Measurements from ENCODE around the gene DENND1B.
"Not testable (repeated sequence)": the region's sequence is repeated elsewhere in the genome, so short reads cannot be mapped to it uniquely, and the experiment has no call there.

The DENND1B gene

DNA sequence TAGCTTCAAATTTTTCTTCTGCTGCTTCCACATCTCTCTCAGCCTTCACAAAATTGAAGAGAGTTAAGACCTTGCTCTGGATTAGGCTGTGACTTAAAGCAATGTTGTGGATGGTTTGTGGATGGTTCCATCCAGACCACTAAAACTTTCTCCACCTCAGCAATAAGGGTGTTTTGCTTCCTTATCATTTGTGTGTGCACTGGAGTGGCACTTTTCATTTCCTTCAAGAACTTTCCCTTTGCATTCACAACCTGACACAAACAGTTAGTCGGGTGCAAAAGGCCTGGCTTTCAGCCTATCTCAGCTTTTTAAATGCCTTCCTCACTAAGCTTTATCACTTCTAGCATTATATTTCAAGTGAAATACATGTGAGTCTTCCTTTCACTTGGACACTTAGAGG lies 30.3 kb downstream of the DENND1B start:
- no peak for DNase-seq (ENCODE audit: low read depth)

DNA sequence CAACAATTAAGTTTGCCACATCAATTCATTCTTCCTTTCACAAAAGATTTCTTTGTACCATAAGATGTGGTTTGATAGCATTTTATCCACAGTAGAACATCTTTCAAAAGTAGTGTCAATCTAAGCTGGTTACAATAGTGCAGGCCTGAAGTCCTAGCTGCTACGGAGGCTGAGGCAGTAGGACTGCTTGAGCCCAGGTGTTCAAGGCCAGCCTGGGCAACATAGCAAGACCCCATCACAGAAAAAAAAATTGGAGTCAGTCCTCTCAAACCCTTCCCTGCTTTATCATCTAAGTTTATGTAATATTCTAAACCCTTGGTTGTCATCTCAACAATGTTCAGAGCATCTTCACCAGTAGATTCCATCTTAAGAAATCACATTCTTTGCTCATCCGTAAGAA lies 31.7 kb downstream of the DENND1B start:
- no peak for DNase-seq (ENCODE audit: low read depth)

DNA sequence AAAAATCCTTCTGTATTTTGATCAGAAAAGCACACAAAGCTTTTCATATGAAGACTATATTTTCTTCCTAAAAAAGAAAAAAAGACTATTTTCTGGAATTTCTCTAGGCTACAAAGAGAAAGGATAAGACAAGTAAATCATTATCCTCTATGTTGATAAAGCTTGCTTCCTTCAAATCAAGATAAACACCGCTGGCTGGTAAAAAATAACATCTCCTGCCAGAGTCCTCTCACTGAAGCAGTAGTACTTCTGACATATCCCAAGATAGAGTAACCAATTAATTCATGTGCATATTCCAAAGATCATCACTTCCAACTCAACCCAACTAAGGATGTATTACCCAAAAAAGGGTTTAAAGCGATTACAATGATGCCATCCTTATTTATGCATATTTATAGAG lies 34.3 kb downstream of the DENND1B start:
- no peak for DNase-seq (ENCODE audit: low read depth)

DNA sequence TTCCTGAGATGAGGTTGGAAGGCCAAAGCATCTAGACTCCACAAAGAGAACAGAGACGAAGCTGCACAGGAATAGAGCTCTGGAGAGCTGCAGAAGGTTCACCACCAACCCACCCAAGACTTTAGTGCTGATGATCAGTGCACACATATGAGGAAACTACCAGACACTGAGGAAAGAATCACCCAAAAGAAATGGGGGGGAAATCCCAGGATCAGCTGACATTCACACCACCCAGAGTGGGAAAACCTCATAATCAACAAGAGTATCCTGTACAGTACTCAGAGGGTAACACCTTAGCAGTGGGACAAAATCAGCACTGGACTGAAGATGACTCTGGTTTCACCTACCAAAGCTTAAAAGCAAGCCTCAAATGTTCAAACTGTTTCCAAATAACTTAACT lies 36.4 kb downstream of the DENND1B start:
- DNase-seq (ENCODE audit: low read depth), result no peak

- DNase-seq (ENCODE audit: low read depth), result no peak
Measured at GRCh38 chr1:197737916-197738315, 37.4 kb downstream of the DENND1B start.

DNA sequence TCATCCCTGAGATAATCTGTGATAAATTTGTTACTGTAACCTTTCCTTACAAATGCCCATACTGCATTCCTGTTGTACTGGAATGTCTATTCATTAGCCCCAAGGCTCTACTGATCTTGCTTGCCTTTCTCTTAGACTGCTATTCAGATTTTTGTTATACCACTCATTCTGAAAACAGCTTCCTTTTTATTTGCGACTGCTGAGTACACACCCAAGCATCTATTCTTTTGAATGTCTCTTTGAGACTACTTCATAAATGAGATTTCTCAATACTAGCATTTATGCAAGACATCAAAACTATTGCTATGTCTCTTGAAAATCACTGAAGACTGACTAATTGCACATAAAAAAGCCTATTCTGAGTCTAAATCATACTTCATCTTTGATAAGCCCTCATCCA lies 38.6 kb downstream of the DENND1B start:
- no peak for DNase-seq (ENCODE audit: low read depth)

- DNase-seq (ENCODE audit: low read depth), result no peak
Measured at GRCh38 chr1:197735461-197735860, 39.8 kb downstream of the DENND1B start.

GRCh38 chr1:197733324-197733723 lies 42.0 kb downstream of the DENND1B start:
- DNase-seq (ENCODE audit: low read depth), result no peak

GRCh38 chr1:197732187-197732586 lies 43.1 kb downstream of the DENND1B start:
- DNase-seq (ENCODE audit: low read depth), result no peak

- no peak for DNase-seq (ENCODE audit: low read depth)
Measured at GRCh38 chr1:197731449-197731848, 43.8 kb downstream of the DENND1B start.

DNA sequence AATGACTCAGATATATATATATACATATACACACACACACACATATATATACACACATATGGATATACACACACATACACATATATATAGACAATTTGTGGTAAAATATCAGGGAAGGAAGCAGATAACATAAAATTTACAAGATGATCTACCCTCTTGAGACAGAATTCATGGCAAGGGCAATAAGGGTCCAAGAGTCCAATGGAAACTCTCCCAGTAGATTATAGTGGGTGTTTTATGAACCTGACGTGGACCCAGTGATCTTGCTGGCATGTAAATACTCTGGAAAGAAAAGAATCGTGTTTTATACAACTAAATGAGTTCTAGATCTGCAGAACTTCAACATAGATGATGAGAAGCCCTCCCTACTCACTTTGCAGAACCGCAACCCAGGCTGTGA lies 49.3 kb downstream of the DENND1B start:
- DNase-seq (ENCODE audit: low read depth), result no peak

- DNase-seq (ENCODE audit: low read depth), result no peak
Measured at GRCh38 chr1:197725044-197725443, 50.2 kb downstream of the DENND1B start.

DNA sequence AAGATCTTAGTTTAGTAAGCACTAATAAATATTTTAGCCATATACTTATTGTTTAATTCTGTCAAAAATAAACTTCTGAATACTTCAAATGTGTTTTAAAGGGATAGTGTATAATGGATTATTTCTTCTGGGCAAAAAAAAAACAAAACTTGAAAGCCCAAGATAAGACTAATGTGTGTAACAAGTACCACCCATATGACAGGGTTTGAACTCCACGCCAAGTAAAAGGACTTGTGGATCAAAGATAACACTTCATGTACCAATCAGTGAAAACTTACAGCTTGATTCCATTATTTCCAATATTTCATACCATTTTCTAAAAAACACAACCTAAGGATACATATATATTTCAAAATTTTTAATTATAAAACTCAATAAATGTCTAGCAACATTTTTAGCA lies 59.5 kb downstream of the DENND1B start:
- no peak for DNase-seq (ENCODE audit: low read depth)

GRCh38 chr1:197706601-197707000 lies 68.7 kb downstream of the DENND1B start:
- DNase-seq (ENCODE audit: low read depth), result no peak

GRCh38 chr1:197705941-197706340 lies 69.3 kb downstream of the DENND1B start:
- DNase-seq (ENCODE audit: low read depth), result no peak

GRCh38 chr1:197700688-197701087 lies 74.6 kb downstream of the DENND1B start:
- DNase-seq (ENCODE audit: low read depth), result not testable (repeated sequence)

- no peak for DNase-seq (ENCODE audit: low read depth)
Measured at GRCh38 chr1:197696372-197696771, 78.9 kb downstream of the DENND1B start.

DNA sequence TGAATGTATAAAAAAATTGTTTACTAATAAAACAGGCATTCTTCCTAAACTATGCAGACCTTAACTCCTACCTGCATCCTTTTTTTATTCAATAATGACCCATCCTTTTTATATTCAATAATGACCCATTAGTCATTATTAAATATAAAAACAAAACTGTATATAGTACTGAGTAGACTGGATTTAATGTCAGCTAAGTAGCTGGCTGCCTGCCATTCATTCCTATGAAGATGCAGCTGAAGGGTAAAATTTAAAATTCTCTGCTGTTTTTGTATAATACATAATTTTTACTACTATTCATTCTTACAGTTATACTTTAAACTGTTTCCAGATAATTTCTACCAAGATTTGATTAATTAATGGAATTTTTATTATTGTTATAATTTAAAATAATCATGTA lies 79.3 kb downstream of the DENND1B start:
- DNase-seq (ENCODE audit: low read depth), result no peak

DNA sequence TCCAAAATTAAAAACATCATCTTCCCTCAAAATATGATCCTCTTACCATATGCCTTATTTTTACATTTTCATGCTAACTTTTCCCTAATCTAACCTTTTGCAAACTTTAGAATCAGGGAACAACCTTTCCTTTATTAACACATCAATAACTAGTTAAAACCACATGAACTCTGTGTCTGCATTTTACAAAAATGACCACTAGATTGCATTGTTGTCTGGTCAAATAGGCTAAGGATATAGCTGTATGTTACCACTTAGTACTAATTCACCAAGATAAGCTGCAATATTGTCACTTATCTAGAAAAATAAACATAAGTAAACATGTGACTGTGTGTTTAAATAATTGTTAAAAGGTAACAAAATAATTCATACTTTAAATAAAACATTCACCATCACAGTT lies 82.3 kb downstream of the DENND1B start:
- DNase-seq (ENCODE audit: low read depth), result no peak

DNA sequence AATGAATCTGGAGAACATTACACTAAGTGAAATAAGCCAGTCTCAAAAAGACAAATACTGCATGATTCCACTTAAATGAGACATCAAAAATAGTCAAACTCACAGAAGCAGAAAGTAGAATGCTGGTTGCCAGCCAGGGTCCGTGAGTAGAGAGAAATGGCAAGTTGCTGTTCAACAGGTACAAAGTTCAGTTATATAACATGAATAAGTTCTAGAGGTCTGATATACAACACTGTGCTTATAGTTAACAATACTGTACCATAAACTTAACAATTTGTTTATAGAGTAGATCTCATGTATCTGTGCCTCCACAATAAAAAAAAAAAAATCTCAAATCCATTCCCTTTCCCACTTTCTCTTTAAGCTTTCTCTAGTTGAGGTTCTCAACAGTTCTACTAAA lies 83.5 kb downstream of the DENND1B start:
- DNase-seq (ENCODE audit: low read depth), result no peak

DNA sequence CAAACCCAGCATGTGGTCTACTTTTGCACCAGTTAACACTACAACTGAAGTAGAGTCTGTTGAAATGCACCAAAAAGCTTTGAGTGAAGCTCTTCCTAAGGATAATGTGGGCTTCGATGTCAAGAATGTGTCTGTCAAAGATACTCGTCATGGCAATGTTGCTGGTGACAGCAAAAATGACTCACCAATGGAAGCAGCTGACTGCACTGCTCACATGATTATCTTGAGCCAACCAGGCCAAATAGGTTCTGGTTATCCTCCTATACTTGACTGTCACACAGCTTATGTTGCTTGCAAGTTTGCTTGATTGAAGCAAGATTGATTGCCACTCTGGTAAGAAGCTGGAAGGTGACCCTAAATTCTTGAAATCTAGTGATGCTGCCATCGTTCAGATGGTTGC lies 85.2 kb downstream of the DENND1B start:
- DNase-seq (ENCODE audit: low read depth), result no peak

DNA sequence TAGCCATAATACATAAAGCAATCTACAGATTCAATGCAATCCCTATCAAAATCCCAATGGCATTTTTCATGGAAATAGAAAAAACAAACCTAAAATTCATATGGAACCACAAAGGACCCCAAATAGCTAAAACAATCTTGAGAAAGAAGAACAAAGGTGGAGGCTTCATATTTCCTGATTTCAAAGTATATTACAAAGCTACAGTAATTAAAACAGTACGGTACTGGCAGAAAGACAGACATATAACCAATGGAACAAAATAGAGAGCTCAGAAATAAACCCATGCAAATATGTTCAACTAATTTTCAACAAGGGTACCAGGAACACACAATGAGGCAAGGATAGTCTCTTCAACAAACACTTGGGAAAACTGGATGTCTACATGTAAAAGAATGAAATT lies 87.0 kb downstream of the DENND1B start:
- DNase-seq (ENCODE audit: low read depth), result no peak

DNA sequence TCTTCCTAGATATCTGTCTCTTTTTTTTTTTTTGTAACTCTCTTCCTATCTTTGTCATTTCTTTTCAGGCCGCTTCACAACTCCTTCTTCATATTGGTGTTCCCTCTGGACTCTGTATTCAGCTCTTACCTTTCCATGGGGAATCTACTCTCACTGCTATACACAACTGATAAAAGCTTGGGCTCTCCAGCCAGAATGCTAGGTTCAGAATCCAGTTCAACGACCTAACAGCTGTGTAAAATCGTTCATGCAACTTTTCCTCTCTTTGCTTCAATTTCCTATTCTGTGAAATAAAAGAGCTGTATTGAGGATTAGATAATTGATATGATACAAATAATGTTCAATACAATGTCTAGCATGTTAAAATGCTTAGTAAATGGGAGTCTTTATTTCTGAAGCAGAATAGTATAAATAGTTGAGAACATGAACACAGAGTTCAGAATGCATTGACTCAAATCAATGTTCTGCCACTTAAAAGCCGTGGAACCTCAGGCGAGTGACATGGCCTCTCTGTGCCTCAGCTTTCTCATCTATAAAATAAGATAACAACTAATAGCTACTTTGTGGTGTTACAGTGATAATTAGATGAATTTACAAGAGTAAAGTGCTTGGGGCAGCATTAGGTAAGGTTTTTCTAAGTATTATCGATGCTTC lies 88.5 kb downstream of the DENND1B start:
- no peak for DNase-seq (ENCODE audit: low read depth)

- no peak for DNase-seq (ENCODE audit: low read depth)
Measured at GRCh38 chr1:197686231-197686630, 89.0 kb downstream of the DENND1B start.

DNA sequence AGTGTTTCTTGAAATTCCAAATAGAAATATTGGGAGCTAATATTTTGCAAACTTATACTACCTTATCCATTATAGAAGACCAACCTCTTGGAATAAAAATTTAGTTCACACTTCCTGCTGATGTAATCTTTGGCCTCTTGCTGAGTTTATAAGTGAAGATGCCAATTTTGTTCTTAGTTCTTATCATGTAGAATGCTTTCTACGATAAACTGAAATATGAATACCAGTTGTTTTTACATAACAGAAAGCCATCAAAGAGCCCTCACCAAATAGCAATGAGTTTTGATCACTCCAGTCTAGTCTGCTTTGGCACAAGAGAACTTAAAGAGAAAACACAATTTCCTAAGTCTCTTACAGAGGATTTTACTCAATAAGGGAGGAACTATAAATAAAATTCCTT lies 89.5 kb downstream of the DENND1B start:
- DNase-seq (ENCODE audit: low read depth), result no peak

Measured in fibroblast of the conjunctiva (primary cell).